Endothelial cell of umbilical vein (primary cell): ENCODE data around the gene SGCE. TPM values are rescaled to one million over a fixed set of nuclear protein-coding genes. Genes with fewer than 3 reads are reported as not detected.

ENCODE experiments used
- BruUV-seq: library from RNA; stranded (reverse); fragments of 400-500 nt; replicated peaks from 2 replicates; lab custom pipeline; 2021; lab: Mats Ljungman, UMichigan
- CTCF ChIA-PET: fragments of 300-600, 350-600 bp; sonication (Branson Sonifier 250); formaldehyde crosslinking; loops from one replicate; lab custom pipeline; 2021; ENCODE audit warnings: antibody characterized with exemption, inconsistent platforms; lab: Charles Lee
- POLR2A ChIA-PET: fragments of 300-600, 350-600 bp; sonication (Branson Sonifier 250); formaldehyde crosslinking; loops from one replicate; lab custom pipeline; 2021; ENCODE audit warnings: antibody characterized with exemption, inconsistent platforms; lab: Charles Lee
- DNase-seq: peaks from one replicate; pipeline ENCODE4 v3.0.0-alpha.2; 2011; ENCODE audit warnings: low read depth, low spot score
- FAIRE-seq: peaks from 2 replicates; lab custom pipeline; 2011; peaks lifted over from hg19 to GRCh38; lab: Jason Lieb, UNC
- H2AFZ ChIP-seq: 2 replicates; pipeline ENCODE4 v1.6.0; 2012; ENCODE audit warnings: low read depth, low read length, control low read depth, inconsistent platforms
- H3K27ac ChIP-seq: 2 replicates; pipeline ENCODE4 v1.5.1; 2011; ENCODE audit warnings: low read depth, mild to moderate bottlenecking, control low read depth, low read length, moderate library complexity; ENCODE audit not compliant: insufficient read depth
- H3K27me3 ChIP-seq, 2 experiments: 2 replicates each; pipeline versions ENCODE4 v1.6.0 to v1.6.1; 2011; ENCODE audit warnings: low read length in 2 of 2, mixed read lengths in 1 of 2; ENCODE audit not compliant: control insufficient read depth in 2 of 2, insufficient read depth in 2 of 2
- H3K36me3 ChIP-seq, 2 experiments: 2 replicates in 1 of 2; 3 replicates in 1 of 2; pipeline ENCODE4 v1.5.1; 2011; ENCODE audit warnings: low read length in 2 of 2, mild to moderate bottlenecking in 1 of 2, moderate library complexity in 1 of 2; ENCODE audit not compliant: control insufficient read depth in 2 of 2, insufficient read depth in 2 of 2; ENCODE audit errors: extremely low read depth in 1 of 2
- H3K4me1 ChIP-seq: 3 replicates; pipeline ENCODE4 v1.5.1; 2011; ENCODE audit warnings: mild to moderate bottlenecking, low read length; ENCODE audit not compliant: control insufficient read depth, insufficient read depth; ENCODE audit errors: extremely low read depth
- H3K4me2 ChIP-seq: 2 replicates; pipeline ENCODE4 v1.6.1; 2011; ENCODE audit warnings: low read length, control low read depth, mixed read lengths; ENCODE audit not compliant: insufficient read depth
- H3K4me3 ChIP-seq, 3 experiments: fragments of 200-600 bp in 1 of 3; sonication (generic), shearing (Covaris generic) in 1 of 3; replicated peaks in 1 of 3; 2 replicates each; pipeline ENCODE4 v1.5.1; 2011 to 2016; ENCODE audit warnings: control low read depth in 3 of 3, low read length in 3 of 3, mild to moderate bottlenecking in 2 of 3, inconsistent platforms in 1 of 3, low read depth in 1 of 3, moderate library complexity in 1 of 3; ENCODE audit not compliant: insufficient read depth in 1 of 3
- H3K79me2 ChIP-seq: 2 replicates; pipeline ENCODE4 v1.6.0; 2012; ENCODE audit warnings: low read length, inconsistent platforms; ENCODE audit not compliant: control insufficient read depth, insufficient read depth
- H3K9ac ChIP-seq: replicated peaks from 2 replicates; pipeline ENCODE3; 2011; ENCODE audit warnings: low read length, control low read depth; ENCODE audit not compliant: insufficient read depth; ENCODE audit errors: extremely low read depth
- H3K9me1 ChIP-seq: replicated peaks from 3 replicates; pipeline ENCODE4 v1.6.0; 2011; ENCODE audit warnings: mild to moderate bottlenecking, low read length; ENCODE audit not compliant: control insufficient read depth, insufficient read depth; ENCODE audit errors: extremely low read depth
- H3K9me3 ChIP-seq: replicated peaks from 2 replicates; pipeline ENCODE4 v1.5.1; 2012; ENCODE audit warnings: low read length, inconsistent platforms; ENCODE audit not compliant: control insufficient read depth, insufficient read depth
- H4K20me1 ChIP-seq: replicated peaks from 2 replicates; pipeline ENCODE3; 2011; ENCODE audit warnings: mild to moderate bottlenecking, low read length; ENCODE audit not compliant: control insufficient read depth, insufficient read depth; ENCODE audit errors: extremely low read depth
- CTCF ChIP-seq, 2 donors: IDR thresholded peaks; 1 replicate in 1 of 2; 2 replicates in 1 of 2; pipeline ENCODE4 v1.5.1; 2011; ENCODE audit warnings: low read length in 2 of 2, mild to moderate bottlenecking in 2 of 2, moderate library complexity in 2 of 2, control low read depth in 1 of 2, inconsistent platforms in 1 of 2, low read depth in 1 of 2; ENCODE audit not compliant: insufficient read depth in 1 of 2; ENCODE audit errors: extremely low read depth in 1 of 2
- GATA2 ChIP-seq: IDR thresholded peaks from 2 replicates; pipeline ENCODE4 v1.7.0; 2011; ENCODE audit warnings: low read depth, mild to moderate bottlenecking, moderate library complexity, mixed read lengths, low read length; ENCODE audit not compliant: insufficient read length, insufficient read depth
- JUN ChIP-seq: IDR thresholded peaks from 2 replicates; pipeline ENCODE4 v1.6.1; 2011; ENCODE audit warnings: borderline replicate concordance, low read depth; ENCODE audit not compliant: insufficient read length, insufficient read depth
- MAX ChIP-seq: IDR thresholded peaks from 2 replicates; pipeline ENCODE4 v1.6.1; 2011; ENCODE audit not compliant: insufficient read depth, insufficient read length
- MYC ChIP-seq: IDR thresholded peaks from one replicate; pipeline ENCODE4 v1.6.1; 2011; ENCODE audit warnings: mild to moderate bottlenecking, low read depth, low read length
- POLR2A ChIP-seq: IDR thresholded peaks from 2 replicates; pipeline ENCODE4 v1.6.1; 2012; ENCODE audit warnings: low read depth, mild to moderate bottlenecking, control low read depth, low read length
- POLR2AphosphoS5 ChIP-seq: IDR thresholded peaks from 2 replicates; pipeline ENCODE4 v1.6.1; 2012; ENCODE audit warnings: low read depth, mild to moderate bottlenecking, control low read depth, low read length, moderate library complexity; ENCODE audit not compliant: insufficient read depth
- dilution Hi-C: fragments of 300-500 bp; cut with MboI; formaldehyde crosslinking; loops from one replicate; pipeline ENCODE4 v1.15.0; 2019; ENCODE audit warnings: low sequenced_read_pairs; ENCODE audit not compliant: extremely low pct_ligation_motif_present
- intact Hi-C: fragments of 100-400 bp; cut with micrococcal nuclease; formaldehyde crosslinking; loops from one replicate; pipeline ENCODE4 v1.10.0; 2022
- polyA plus RNA-seq, 4 experiments: library from polyadenylated mRNA; depleted of rRNA in 3 of 4; stranded (reverse) in 3 of 4; unstranded in 1 of 4; fragments of >200 nt; gene quantifications; 2 replicates each; pipeline versions ENCODE4 v1.2.1 to v1.2.3, GENCODE V29; 2011 to 2012; ENCODE audit warnings: missing spikeins in 1 of 4
- total RNA-seq: library from RNA; stranded (reverse); gene quantifications from 2 replicates; pipeline ENCODE4 v1.2.3, GENCODE V29; 2021

SGCE gene
- total and polyA plus RNA-seq, 2 donors (not counting 3 experiments of a cell fraction or from before 2014, with no cell fraction given), result 46.8 to 53.3 TPM

- dilution Hi-C loops, result no loop called here
- DNase-seq (no peak), FAIRE-seq (no peak)
- ChIA-PET POLR2A (no interaction called here), CTCF (no interaction called here)
- H3K4me2 ChIP-seq, result no peak overlapping the region
- H3K9me1 ChIP-seq, result no peaks in the 10 kb centered on the region
- H3K4me3 ChIP-seq, result no peak overlapping the region
- H4K20me1 ChIP-seq, result no peaks in the 10 kb centered on the region
- no peaks in the 10 kb centered on the region for H3K36me3 ChIP-seq
- H3K79me2 ChIP-seq, result no peaks in the 10 kb centered on the region
- no TSS peak for BruUV-seq
- TF ChIP-seq MYC, result no peak
- TF ChIP-seq CTCF (IDR thresholded peaks at IDR 0.05; ENCODE audit: extremely low read depth in 1 of 2, insufficient read depth in 1 of 2, low read depth in 1 of 2, low read length in 2 of 2), result no peak
- no peak for TF ChIP-seq POLR2A
- TF ChIP-seq POLR2AphosphoS5, result no peak
- TF ChIP-seq JUN, result no peak
- no peak for TF ChIP-seq GATA2
- no peak for TF ChIP-seq MAX
- no peak overlapping the region for H3K27ac ChIP-seq
- no peaks in the 10 kb centered on the region for H3K27me3 ChIP-seq
- H3K9ac ChIP-seq, result no peak overlapping the region
- no peak overlapping the region for H2AFZ ChIP-seq
- intact Hi-C loops, result no loop called here
- no peaks in the 10 kb centered on the region for H3K4me1 ChIP-seq
- H3K9me3 ChIP-seq, result no peaks in the 10 kb centered on the region
Observed at GRCh38 chr7:94591176-94591575, 64.8 kb downstream of the SGCE start.
